Skeletal muscle tissue (tissue), 4 donors: ENCODE results near the gene ICAM3. TPM values are rescaled to one million over a fixed set of nuclear protein-coding genes. Genes with fewer than 3 reads are reported as not detected.

ENCODE experiments used
- H3K27ac ChIP-seq: one replicate; pipeline ENCODE4 v1.7.0; 2013; ENCODE audit warnings: mild to moderate bottlenecking, low read depth, low read length, inconsistent platforms
- H3K27me3 ChIP-seq, 3 donors: one replicate each; pipeline ENCODE4 v1.7.0; 2013; ENCODE audit warnings: low read length in 3 of 3; ENCODE audit not compliant: control insufficient read depth in 3 of 3, insufficient read depth in 3 of 3
- H3K36me3 ChIP-seq, 3 donors: one replicate each; pipeline ENCODE4 v1.7.0; 2013; ENCODE audit warnings: low read length in 3 of 3; ENCODE audit not compliant: control insufficient read depth in 3 of 3, insufficient read depth in 3 of 3
- H3K4me1 ChIP-seq, 3 donors: one replicate each; pipeline ENCODE4 v1.7.0; 2013; ENCODE audit warnings: low read length in 3 of 3, mild to moderate bottlenecking in 3 of 3; ENCODE audit not compliant: control insufficient read depth in 3 of 3, insufficient read depth in 3 of 3
- H3K4me3 ChIP-seq, 3 donors: one replicate each; pipeline ENCODE4 v1.7.0; 2013; ENCODE audit warnings: low read length in 3 of 3
- H3K9ac ChIP-seq, 3 donors: one replicate each; pipeline ENCODE4 v1.7.0; 2013; ENCODE audit warnings: low read length in 3 of 3, mild to moderate bottlenecking in 3 of 3, moderate library complexity in 2 of 3, low read depth in 1 of 3
- H3K9me3 ChIP-seq, 3 donors: one replicate each; pipeline ENCODE4 v1.7.0; 2013; ENCODE audit warnings: low read length in 3 of 3; ENCODE audit not compliant: control insufficient read depth in 3 of 3
- total RNA-seq: library from RNA; depleted of rRNA; stranded (reverse); fragments of >200 nt; gene quantifications from one replicate; pipeline ENCODE4 v1.2.3, GENCODE V29; 2014
- donor health status: Osteomylitis.

Gene ICAM3
- total RNA-seq, 1 donor from 2014 or later, result 8.4 TPM

- peak overlapping the region; percentile 63 to 87 (median 68) for H3K9ac ChIP-seq
- H3K27me3 ChIP-seq, result no peaks in the 10 kb centered on the region
- peaks cover 21 to 34% (median 24%) of the 10 kb centered on the region in 3 donors for H3K4me1 ChIP-seq
- peak overlapping the region; percentile 70 to 96 (median 92) for H3K4me3 ChIP-seq
- peak overlapping the region; percentile 93 for H3K27ac ChIP-seq
- peaks cover 9 to 14% (median 11%) of the 10 kb centered on the region in 3 donors for H3K36me3 ChIP-seq
- no peaks in the 10 kb centered on the region for H3K9me3 ChIP-seq
These were observed 5.5 kb downstream of the ICAM3 start for GRCh38 chr19:10333758-10334587.

GRCh38 chr19:10332965-10333757 lies 6.3 kb downstream of the ICAM3 start, which contains the start of gene RAVER1:
TSS of gene RAVER1 (minus strand) at chr19:10333529. CDS start at chr19:10333507, 22 bp downstream.
- Histone ChIP-seq H3K4me3 (peak within 1 kb of the TSS; percentile 83 to 96 (median 95)), H3K9me3 (no peaks in the 10 kb centered on the region), H3K4me1 (peaks cover 21 to 34% (median 24%) of the 10 kb centered on the region in 3 donors), H3K36me3 (peaks cover 15 to 22% (median 19%) of the 10 kb centered on the region in 3 donors), H3K27me3 (no peaks in the 10 kb centered on the region), H3K9ac (peak within 1 kb of the TSS; percentile 89 to 93 (median 91)), H3K27ac (peak within 1 kb of the TSS; percentile 93)

- peak overlapping the region; percentile 83 to 96 (median 95) for H3K4me3 ChIP-seq
- peak overlapping the region; percentile 89 to 93 (median 91) for H3K9ac ChIP-seq
- no peaks in the 10 kb centered on the region for H3K9me3 ChIP-seq
- H3K27me3 ChIP-seq, result no peaks in the 10 kb centered on the region
- peak overlapping the region; percentile 93 for H3K27ac ChIP-seq
- H3K4me1 ChIP-seq, result peaks cover 21 to 34% (median 24%) of the 10 kb centered on the region in 3 donors
- H3K36me3 ChIP-seq, result peaks cover 23 to 30% (median 27%) of the 10 kb centered on the region in 3 donors
These were observed 7.1 kb downstream of the ICAM3 start for GRCh38 chr19:10332158-10332964.

GRCh38 chr19:10329555-10329954 lies 9.9 kb downstream of the ICAM3 start:
- Histone ChIP-seq H3K36me3 (peaks cover 38 to 48% (median 43%) of the 10 kb centered on the region in 3 donors), H3K9ac (no peak overlapping the region)

GRCh38 chr19:10328558-10329429 lies 10.6 kb downstream of the ICAM3 start:
- no peak overlapping the region for H3K27ac ChIP-seq
- H3K9me3 ChIP-seq, result no peaks in the 10 kb centered on the region
- no peaks in the 10 kb centered on the region for H3K27me3 ChIP-seq
- peaks cover 11 to 20% (median 15%) of the 10 kb centered on the region in 3 donors for H3K4me1 ChIP-seq
- peaks cover 42 to 55% (median 47%) of the 10 kb centered on the region in 3 donors for H3K36me3 ChIP-seq
- no peak overlapping the region for H3K9ac ChIP-seq
- no peak overlapping the region for H3K4me3 ChIP-seq

More at GRCh38 chr19:10329555-10329954, 9.9 kb downstream of the ICAM3 start:
- Histone ChIP-seq H3K27ac (no peak overlapping the region), H3K4me3 (no peak overlapping the region), H3K27me3 (no peaks in the 10 kb centered on the region), H3K4me1 (peaks cover 19 to 28% (median 23%) of the 10 kb centered on the region in 3 donors), H3K9me3 (no peaks in the 10 kb centered on the region)

GRCh38 chr19:10327793-10328192 lies 11.6 kb downstream of the ICAM3 start:
- Histone ChIP-seq H3K36me3 (peaks cover 48 to 65% (median 56%) of the 10 kb centered on the region in 3 donors), H3K9me3 (no peaks in the 10 kb centered on the region), H3K4me1 (peaks cover 8 to 13% (median 12%) of the 10 kb centered on the region in 3 donors), H3K9ac (no peak overlapping the region), H3K27ac (no peak overlapping the region), H3K27me3 (no peaks in the 10 kb centered on the region), H3K4me3 (no peak overlapping the region)

- no peak overlapping the region for H3K9ac ChIP-seq
- H3K4me1 ChIP-seq, result no peaks in the 10 kb centered on the region
- H3K36me3 ChIP-seq, result peaks cover 63 to 83% (median 77%) of the 10 kb centered on the region in 3 donors
- no peaks in the 10 kb centered on the region for H3K9me3 ChIP-seq
- H3K27me3 ChIP-seq, result no peaks in the 10 kb centered on the region
- H3K4me3 ChIP-seq, result no peak overlapping the region
- H3K27ac ChIP-seq, result no peak overlapping the region
These were observed 13.7 kb downstream of the ICAM3 start for GRCh38 chr19:10325732-10326131.

GRCh38 chr19:10321874-10322835 lies 17.3 kb downstream of the ICAM3 start:
- no peak overlapping the region for H3K9ac ChIP-seq

More at GRCh38 chr19:10321874-10322835, 17.3 kb downstream of the ICAM3 start:
- H3K4me1 ChIP-seq, result no peaks in the 10 kb centered on the region
- no peak overlapping the region for H3K27ac ChIP-seq
- no peaks in the 10 kb centered on the region for H3K9me3 ChIP-seq
- H3K36me3 ChIP-seq, result peaks cover 59 to 79% (median 70%) of the 10 kb centered on the region in 3 donors
- H3K27me3 ChIP-seq, result no peaks in the 10 kb centered on the region
- H3K4me3 ChIP-seq, result no peak overlapping the region
